GM12878 (cell line): ENCODE measurements around the gene METAP1D. TPM values are rescaled to one million over a fixed set of nuclear protein-coding genes. Genes with fewer than 3 reads are reported as not detected.

Experiments used
- ATAC-seq: fragments of 200-7000 bp; cut with Tn5 transposase; 3 replicates; pipeline ENCODE4 v1.9.1; 2020; ENCODE audit warnings: mild to moderate bottlenecking, moderate library complexity
- BruUV-seq: library from RNA; stranded (reverse); fragments of 400-500 nt; replicated peaks from 2 replicates; lab custom pipeline; 2021; lab: Mats Ljungman, UMichigan
- CTCF ChIA-PET: fragments of 300-600 bp; sonication (Branson Sonifier 250); formaldehyde crosslinking; extraction: SDS; loops from one replicate; lab custom pipeline; 2021; ENCODE audit warnings: inconsistent platforms; lab: Yijun Ruan, JAX
- POLR2A ChIA-PET: fragments of 350-600 bp; formaldehyde crosslinking; extraction: SDS; loops from one replicate; lab custom pipeline; 2021; ENCODE audit warnings: inconsistent platforms; lab: Charles Lee
- RAD21 ChIA-PET: fragments of 300-600 bp; sonication (Branson Sonifier 250); formaldehyde crosslinking; loops from one replicate; lab custom pipeline; 2023; ENCODE audit warnings: antibody characterized with exemption; ENCODE audit not compliant: unreplicated experiment; lab: Charles Lee
- SMC1A ChIA-PET: fragments of 300-600 bp; sonication (Branson Sonifier 250); formaldehyde crosslinking; loops from one replicate; lab custom pipeline; 2023; ENCODE audit not compliant: unreplicated experiment, uncharacterized antibody; lab: Charles Lee
- DNase-seq: peaks from one replicate; pipeline ENCODE4 v3.0.0-alpha.2; 2011; ENCODE audit warnings: low read depth, low spot score
- FAIRE-seq: peaks from 3 replicates; lab custom pipeline; 2011; peaks lifted over from hg19 to GRCh38; lab: Jason Lieb, UNC
- H2AFZ ChIP-seq: 2 replicates; pipeline ENCODE4 v1.6.0; 2011; ENCODE audit warnings: low read depth, low read length, control low read depth; ENCODE audit not compliant: control insufficient read depth
- H3K27ac ChIP-seq: 2 replicates; pipeline ENCODE4 v1.5.1; 2011; ENCODE audit warnings: control low read depth; ENCODE audit not compliant: control insufficient read depth, insufficient read depth
- H3K27me3 ChIP-seq, 2 experiments: replicated peaks in 1 of 2; 2 replicates each; pipeline versions ENCODE4 v1.6.0 to v1.6.1; 2011; ENCODE audit warnings: low read length in 1 of 2; ENCODE audit not compliant: control insufficient read depth in 2 of 2, insufficient read depth in 2 of 2
- H3K36me3 ChIP-seq, 2 experiments: 2 replicates each; pipeline ENCODE4 v1.5.1; 2011; ENCODE audit warnings: low read length in 1 of 2; ENCODE audit not compliant: control insufficient read depth in 2 of 2, insufficient read depth in 2 of 2
- H3K4me1 ChIP-seq: 2 replicates; pipeline ENCODE4 v1.6.1; 2011; ENCODE audit warnings: mild to moderate bottlenecking, low read length, moderate library complexity, mixed read lengths; ENCODE audit not compliant: control insufficient read depth, insufficient read depth
- H3K4me2 ChIP-seq: 2 replicates; pipeline ENCODE4 v1.6.0; 2011; ENCODE audit warnings: control low read depth; ENCODE audit not compliant: control insufficient read depth, insufficient read depth
- H3K4me3 ChIP-seq: fragments of 200-600 bp; sonication (generic); 2 replicates; pipeline ENCODE4 v1.5.1; 2016
- H3K79me2 ChIP-seq: 2 replicates; pipeline ENCODE4 v1.6.0; 2011; ENCODE audit warnings: low read length; ENCODE audit not compliant: control insufficient read depth, insufficient read depth
- H3K9ac ChIP-seq: 2 replicates; pipeline ENCODE4 v1.8.0; 2011; ENCODE audit warnings: low read length, control low read depth, mixed read lengths; ENCODE audit not compliant: control insufficient read depth, insufficient read depth
- H3K9me3 ChIP-seq: replicated peaks from 3 replicates; pipeline ENCODE4 v1.5.1; 2011; ENCODE audit warnings: mild to moderate bottlenecking, low read length; ENCODE audit not compliant: control insufficient read depth, insufficient read depth
- H4K20me1 ChIP-seq: 2 replicates; pipeline ENCODE4 v1.6.0; 2011; ENCODE audit not compliant: control insufficient read depth, insufficient read depth
- KLF5 ChIP-seq: fragments of 450-650 bp; IDR thresholded peaks from 2 replicates; pipeline ENCODE4 v1.6.1; 2014; ENCODE audit warnings: mild to moderate bottlenecking; ENCODE audit not compliant: partially characterized antibody
- RB1 ChIP-seq: fragments of 450-650 bp; formaldehyde crosslinking; IDR thresholded peaks from 2 replicates; pipeline ENCODE4 v1.6.1; 2017; ENCODE audit warnings: mild to moderate bottlenecking, borderline replicate concordance
- RBBP5 ChIP-seq: fragments of 200-600 bp; sonication (generic); conservative IDR thresholded peaks from 2 replicates; pipeline ENCODE4 v1.6.1; 2016
- RELA ChIP-seq: fragments of 450-650 bp; IDR thresholded peaks from 2 replicates; pipeline ENCODE4 v1.8.0; 2014; ENCODE audit warnings: borderline replicate concordance; ENCODE audit not compliant: partially characterized antibody
- SKIL ChIP-seq: fragments of 450-650 bp; IDR thresholded peaks from 2 replicates; pipeline ENCODE4 v1.6.1; 2017; ENCODE audit warnings: mild to moderate bottlenecking, low read depth, inconsistent platforms; ENCODE audit not compliant: poor library complexity, severe bottlenecking
- SPI1 ChIP-seq: IDR thresholded peaks from 2 replicates; pipeline ENCODE4 v1.6.1; 2011; ENCODE audit warnings: low read depth, mild to moderate bottlenecking, low read length, moderate library complexity, borderline replicate concordance; ENCODE audit not compliant: insufficient read depth
- SRF ChIP-seq, 2 experiments: IDR thresholded peaks; 2 replicates each; pipeline ENCODE4 v1.6.1; 2011; ENCODE audit warnings: low read depth in 2 of 2, low read length in 2 of 2, mild to moderate bottlenecking in 1 of 2, moderate library complexity in 1 of 2
- STAT3 ChIP-seq: IDR thresholded peaks from 2 replicates; pipeline ENCODE4 v1.6.1; 2011; ENCODE audit warnings: low read depth, low read length, improper control_type of control experiment
- YY1 ChIP-seq: IDR thresholded peaks from 2 replicates; pipeline ENCODE4 v1.6.1; 2011; ENCODE audit warnings: low read depth, mild to moderate bottlenecking, low read length
- ZBTB11 ChIP-seq: fragments of 450-650 bp; formaldehyde crosslinking; IDR thresholded peaks from 2 replicates; pipeline ENCODE4 v1.5.0; 2022; ENCODE audit warnings: mild to moderate bottlenecking, missing genetic modification characterization
- WGBS: methylation state at CpG from one replicate; pipeline ENCODE4 v1.1.6; 2016; ENCODE audit warnings: low lambda C conversion rate; ENCODE audit not compliant: insufficient replicate concordance, insufficient coverage; ENCODE audit errors: missing lambda C conversion rate; 5-methylcytosine and 5-hydroxymethylcytosine counted together
- in situ Hi-C: fragments of 300-500 bp; cut with MboI; formaldehyde crosslinking; loops from 9 replicates; pipeline ENCODE4 v1.14.3; 2018; ENCODE audit warnings: mixed read lengths
- intact Hi-C: fragments of 100-400 bp; cut with micrococcal nuclease; formaldehyde crosslinking; loops from one replicate; pipeline ENCODE4 v1.14.2; 2022; ENCODE audit not compliant: unreplicated experiment
- polyA plus RNA-seq, 11 experiments: library from polyadenylated mRNA; depleted of rRNA in 4 of 11; unstranded in 6 of 11; stranded (reverse) in 5 of 11; fragments of >200 nt; fragmentation: Nextera tagmentation in 4 of 11; fragmentation: Illumina TruSeq in 1 of 11; extraction: Ambion mirVana in 4 of 11; extraction: Trizol in 1 of 11; gene quantifications; 1 replicate in 1 of 11; 2 replicates in 10 of 11; pipeline versions ENCODE4 v1.2.1 to v1.2.3, GENCODE V29; 2011 to 2016; ENCODE audit warnings: inconsistent platforms in 2 of 11, missing spikeins in 2 of 11, low read depth in 1 of 11
- total RNA-seq, 4 experiments: library from RNA; depleted of rRNA in 3 of 4; stranded (reverse); fragments of >200 nt in 3 of 4; fragmentation: Illumina TruSeq in 1 of 4; extraction: Trizol in 1 of 4; gene quantifications; 2 replicates each; pipeline versions ENCODE4 v1.2.1 to v1.2.3, GENCODE V29; 2013 to 2021

Gene METAP1D
- total and polyA plus RNA-seq, 10 of the 15 experiments (the other 5 are each of a cell fraction or from before 2014, with no cell fraction given), result 4.5 to 12.1 (median 7.8) TPM

GRCh38 chr2:172108587-172108930, 108.8 kb downstream of the METAP1D start:
- CTCF ChIA-PET, result interaction anchor here (9.9 kb wide), 1 partner anchor 405 kb away, joined by 212 read pairs; no protein-coding TSS in a partner anchor
- SMC1A ChIA-PET, result interaction anchor here (0.7 to 1.7 kb wide), 2 partner anchors 405 to 520 kb away, joined by 3 to 4 read pairs; no protein-coding TSS in a partner anchor
- 48% methylated on average over 8 of the region's 8 CpGs for WGBS
- BruUV-seq, result no TSS peak
- no peak overlapping the region for H3K9ac ChIP-seq
- intact Hi-C loops, result loop anchor here (10.0 kb wide), 1 partner anchor 154 kb away; no protein-coding TSS in a partner anchor
- H4K20me1 ChIP-seq, result no peaks in the 10 kb centered on the region
- FAIRE-seq, result no peak
- ATAC-seq, result no peak
- no peak for TF ChIP-seq RBBP5
- TF ChIP-seq SPI1, result no peak
- TF ChIP-seq STAT3, result no peak
- no peak for TF ChIP-seq KLF5
- in situ Hi-C loops, result loop anchor here (5.0 to 25.0 kb wide), 4 partner anchors 296 to 1134 kb away; no protein-coding TSS in a partner anchor
- no peak overlapping the region for H3K4me3 ChIP-seq
- RAD21 ChIA-PET, result no interaction called here
- H3K27me3 ChIP-seq, result peaks cover 7 to 13% of the 10 kb centered on the region in 2 experiments; a peak in 3 of 4 replicates
- no peak overlapping the region for H3K27ac ChIP-seq
- POLR2A ChIA-PET, result no interaction called here
- H3K79me2 ChIP-seq, result no peaks in the 10 kb centered on the region
- no peak for DNase-seq
- H2AFZ ChIP-seq, result no peak overlapping the region
- no peaks in the 10 kb centered on the region for H3K36me3 ChIP-seq
- peaks cover 3% of the 10 kb centered on the region; the same call in 1 of the 2 replicates for H3K4me1 ChIP-seq
- H3K9me3 ChIP-seq, result no peaks in the 10 kb centered on the region
- H3K4me2 ChIP-seq, result no peak overlapping the region

- H3K4me1 ChIP-seq, result no peaks in the 10 kb centered on the region
- H3K36me3 ChIP-seq, result no peaks in the 10 kb centered on the region
- no peaks in the 10 kb centered on the region for H3K9me3 ChIP-seq
- in situ Hi-C loops, result loop anchor here (5.0 to 25.0 kb wide), 4 partner anchors 297 to 1135 kb away; no protein-coding TSS in a partner anchor
- WGBS, result 53% methylated on average over 29 of the region's 29 CpGs
- DNase-seq (no peak), FAIRE-seq (no peak), ATAC-seq (no peak)
- no peaks in the 10 kb centered on the region for H4K20me1 ChIP-seq
- peaks cover 7 to 13% of the 10 kb centered on the region in 2 experiments; a peak in 3 of 4 replicates for H3K27me3 ChIP-seq
- no TSS peak for BruUV-seq
- H3K79me2 ChIP-seq, result no peaks in the 10 kb centered on the region
- SMC1A ChIA-PET, result interaction anchor here (1.7 kb wide), 1 partner anchor 406 kb away, joined by 4 read pairs; no protein-coding TSS in a partner anchor
- no peak overlapping the region for H3K9ac ChIP-seq
- CTCF ChIA-PET, result interaction anchor here (9.9 kb wide), 1 partner anchor 406 kb away, joined by 212 read pairs; no protein-coding TSS in a partner anchor
- RAD21 ChIA-PET, result no interaction called here
- H3K4me2 ChIP-seq, result no peak overlapping the region
- H3K27ac ChIP-seq, result no peak overlapping the region
- no peak overlapping the region for H3K4me3 ChIP-seq
- H2AFZ ChIP-seq, result no peak overlapping the region
- intact Hi-C loops, result loop anchor here (10.0 kb wide), 1 partner anchor 155 kb away; no protein-coding TSS in a partner anchor
- TF ChIP-seq RB1 (no peak), SRF (IDR thresholded peaks at IDR 0.05; ENCODE audit: low read depth in 2 of 2, low read length in 2 of 2) (no peak), YY1 (no peak), SKIL (no peak), ZBTB11 (CRISPR knock-in tag) (no peak), RELA (no peak)
- POLR2A ChIA-PET, result no interaction called here
Observed at GRCh38 chr2:172109256-172109987, 109.7 kb downstream of the METAP1D start.
